Measurements from ENCODE around the gene HIPK4. TPM values are rescaled to one million over a fixed set of nuclear protein-coding genes. Genes with fewer than 3 reads are reported as not detected.
A peak's percentile ranks its signal among the peaks of the same experiment; 100 is the strongest.
"Not testable (repeated sequence)": the region's sequence is repeated elsewhere in the genome, so short reads cannot be mapped to it uniquely, and the experiment has no call there.

Gene HIPK4
- under 1 TPM; 0.10 TPM for total RNA-seq

GRCh38 chr19:40390084-40390742 is at the start of gene HIPK4:
Gene HIPK4, minus strand, starts transcription at chr19:40390181. Its CDS starts 279 bp downstream, at chr19:40389902.
- ChIA-PET POLR2A (no interaction called here), CTCF (no interaction called here)
- peaks cover 2% of the 10 kb centered on the region for H3K4me1 Mint-ChIP-seq
- H3K9me3 Mint-ChIP-seq, result no peaks in the 10 kb centered on the region
- H3K27me3 Mint-ChIP-seq, result peaks cover 2% of the 10 kb centered on the region
- no peaks in the 10 kb centered on the region for H3K36me3 Mint-ChIP-seq (ENCODE audit: low read depth)
- no peak for DNase-seq
- H3K27ac Mint-ChIP-seq, result no peak within 1 kb of the TSS
- H3K4me3 Mint-ChIP-seq, result no peak within 1 kb of the TSS

DNA sequence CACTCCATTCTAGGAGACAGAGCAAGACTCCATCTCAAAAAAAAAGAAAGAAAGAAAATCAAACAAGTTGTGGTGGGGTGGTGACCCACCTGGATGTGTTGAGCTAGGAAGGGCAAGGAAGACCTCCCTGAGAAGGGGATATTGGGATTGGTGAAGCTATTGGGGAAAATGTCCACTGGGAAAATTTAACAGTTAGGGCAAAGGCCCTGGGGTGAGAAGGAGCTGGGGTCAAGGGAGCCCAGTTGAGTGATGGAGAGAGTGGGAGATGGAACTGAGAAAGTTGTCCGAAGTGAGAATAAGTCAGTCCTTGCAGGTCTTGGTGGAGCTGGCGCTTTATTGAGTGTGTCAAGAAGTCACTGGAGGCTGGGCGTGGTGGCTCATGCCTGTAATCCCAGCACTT is 48.3 kb upstream of the HIPK4 start:
- CTCF ChIA-PET, result interaction anchor here (1.6 to 9.0 kb wide), 2 partner anchors 17 to 26 kb away, joined by 6 to 42 read pairs; no protein-coding TSS in a partner anchor

DNA sequence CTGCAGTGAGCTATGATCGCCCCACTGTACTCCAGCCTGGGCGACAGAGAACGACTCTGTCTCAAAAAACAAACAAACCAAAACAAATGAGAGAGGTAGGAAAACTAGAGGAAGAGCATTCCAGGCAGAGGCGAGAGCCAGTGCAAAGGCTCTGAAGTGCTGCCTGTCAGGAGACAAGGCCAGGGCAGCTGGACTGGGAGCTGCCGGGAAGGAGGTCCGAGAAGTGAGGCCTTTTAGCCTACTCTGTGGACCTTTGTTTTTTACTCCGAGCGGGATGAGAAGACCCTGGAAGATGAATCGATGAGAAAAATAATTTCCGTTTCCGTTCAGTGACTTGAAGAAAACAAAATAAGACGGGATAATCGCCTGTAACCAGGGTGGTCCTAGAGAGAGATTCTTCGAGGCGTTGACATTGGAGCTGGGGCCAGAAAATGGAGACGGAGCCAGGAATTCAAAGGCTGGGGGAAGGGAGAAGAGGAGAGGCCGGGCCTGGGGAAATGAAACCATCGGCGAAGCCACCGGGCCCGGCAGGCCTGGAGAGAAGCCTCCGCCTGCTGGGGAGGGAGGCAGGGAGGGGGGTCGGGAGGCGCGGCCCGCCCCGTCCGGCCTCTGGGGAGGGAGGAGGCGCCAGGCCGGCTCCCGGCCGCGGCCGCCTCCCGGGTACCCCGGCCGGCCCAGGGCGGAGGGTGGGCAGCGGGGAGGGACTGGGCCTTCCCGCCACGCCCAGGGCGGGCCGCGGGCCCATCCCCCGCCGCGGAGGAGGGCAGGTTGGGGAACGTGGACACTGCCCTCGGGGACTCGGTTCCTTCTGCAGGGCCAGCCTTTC is 43.6 kb upstream of the HIPK4 start:
- POLR2A ChIA-PET, result interaction anchor here (1.0 to 2.9 kb wide), 3 partner anchors 9 to 31 kb away, joined by 4 to 13 read pairs (median 12); partner anchors contain the start of gene BLVRB
- H3K4me3 Mint-ChIP-seq, result peak overlapping the region; percentile 85
- no peaks in the 10 kb centered on the region for H3K27me3 Mint-ChIP-seq
- peak; percentile 73 for DNase-seq
- H3K9me3 Mint-ChIP-seq, result no peaks in the 10 kb centered on the region
- H3K36me3 Mint-ChIP-seq (ENCODE audit: low read depth), result no peaks in the 10 kb centered on the region
- H3K4me1 Mint-ChIP-seq, result peaks cover 14% of the 10 kb centered on the region
- H3K27ac Mint-ChIP-seq, result peak overlapping the region; percentile 89
- CTCF ChIA-PET, result interaction anchor here (1.5 to 9.0 kb wide), 3 partner anchors 9 to 31 kb away, joined by 7 to 42 read pairs (median 10); no protein-coding TSS in a partner anchor

More for the DNA sequence above, 48.3 kb upstream of the HIPK4 start:
- Mint-ChIP-seq H3K27me3 (no peaks in the 10 kb centered on the region), H3K4me3 (no peak overlapping the region), H3K27ac (no peak overlapping the region), H3K36me3 (ENCODE audit: low read depth) (peaks cover 20% of the 10 kb centered on the region), H3K9me3 (no peaks in the 10 kb centered on the region), H3K4me1 (peaks cover 22% of the 10 kb centered on the region)
- no peak for DNase-seq
- POLR2A ChIA-PET, result interaction anchor here (1.3 kb wide), 2 partner anchors 12 to 18 kb away, joined by 3 read pairs; partner anchors contain the start of gene SERTAD1

DNA sequence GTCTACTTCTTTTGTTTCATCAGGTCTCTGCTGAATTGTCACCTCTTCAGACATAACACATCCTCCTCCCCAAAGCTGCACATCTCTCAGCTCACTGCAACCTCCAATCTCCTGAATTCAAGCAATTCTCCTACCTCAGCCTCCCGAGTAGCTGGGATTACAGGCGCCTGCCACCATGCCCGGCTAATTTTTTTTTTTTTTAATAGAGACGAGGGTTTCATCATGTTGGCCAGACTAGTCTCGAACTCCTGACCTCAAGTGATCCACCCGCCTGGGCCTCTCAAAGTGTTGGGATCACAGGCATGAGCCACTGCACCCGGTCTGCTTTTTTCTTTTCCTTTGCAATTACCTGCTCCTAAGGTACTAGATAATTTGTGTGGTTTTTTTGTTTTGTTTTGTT is 42.8 kb upstream of the HIPK4 start:
- H3K27ac Mint-ChIP-seq, result peak overlapping the region; percentile 89
- H3K36me3 Mint-ChIP-seq (ENCODE audit: low read depth); H3K9me3 Mint-ChIP-seq; H3K27me3 Mint-ChIP-seq; DNase-seq: not testable (repeated sequence)
- peak overlapping the region; percentile 85 for H3K4me3 Mint-ChIP-seq
- peaks cover 14% of the 10 kb centered on the region for H3K4me1 Mint-ChIP-seq
- POLR2A ChIA-PET, result interaction anchor here (1.0 to 2.9 kb wide), 2 partner anchors 10 to 32 kb away, joined by 4 to 13 read pairs; partner anchors contain the start of gene BLVRB
- CTCF ChIA-PET, result interaction anchor here (1.5 to 9.0 kb wide), 3 partner anchors 9 to 32 kb away, joined by 7 to 42 read pairs (median 10); no protein-coding TSS in a partner anchor

- H3K4me3 Mint-ChIP-seq, result no peak overlapping the region
- H3K27me3 Mint-ChIP-seq, result no peaks in the 10 kb centered on the region
- no peak for DNase-seq
- H3K9me3 Mint-ChIP-seq, result no peaks in the 10 kb centered on the region
- peaks cover 15% of the 10 kb centered on the region for H3K4me1 Mint-ChIP-seq
- CTCF ChIA-PET, result interaction anchor here (4.0 to 9.0 kb wide), 2 partner anchors 11 to 33 kb away, joined by 10 to 42 read pairs; no protein-coding TSS in a partner anchor
- POLR2A ChIA-PET, result no interaction called here
- H3K36me3 Mint-ChIP-seq (ENCODE audit: low read depth), result no peaks in the 10 kb centered on the region
- no peak overlapping the region for H3K27ac Mint-ChIP-seq
These were observed 41.7 kb upstream of the HIPK4 start for GRCh38 chr19:40431698-40432097.

GRCh38 chr19:40430242-40430641 is 40.3 kb upstream of the HIPK4 start:
- H3K36me3 Mint-ChIP-seq (ENCODE audit: low read depth); H3K4me3 Mint-ChIP-seq; POLR2A ChIA-PET: not testable (repeated sequence)

GRCh38 chr19:40428197-40428596 is 38.2 kb upstream of the HIPK4 start:
- not testable (repeated sequence) for H3K36me3 Mint-ChIP-seq (ENCODE audit: low read depth); H3K9me3 Mint-ChIP-seq; H3K27me3 Mint-ChIP-seq; DNase-seq; H3K4me3 Mint-ChIP-seq; H3K27ac Mint-ChIP-seq
- H3K4me1 Mint-ChIP-seq, result peaks cover 22% of the 10 kb centered on the region
- ChIA-PET CTCF (interaction anchor here (2.6 kb wide), 1 partner anchor 37 kb away, joined by 15 read pairs; the partner anchor contains the start of gene BLVRB), POLR2A (interaction anchor here (1.3 kb wide), 1 partner anchor 37 kb away, joined by 3 read pairs; the partner anchor contains the start of gene BLVRB)

More at GRCh38 chr19:40430242-40430641, 40.3 kb upstream of the HIPK4 start:
- H3K27ac Mint-ChIP-seq, H3K27me3 Mint-ChIP-seq, H3K9me3 Mint-ChIP-seq, DNase-seq: not testable (repeated sequence)
- CTCF ChIA-PET, result interaction anchor here (9.0 kb wide), 1 partner anchor 9 kb away, joined by 42 read pairs; no protein-coding TSS in a partner anchor
- H3K4me1 Mint-ChIP-seq, result peaks cover 21% of the 10 kb centered on the region

DNA sequence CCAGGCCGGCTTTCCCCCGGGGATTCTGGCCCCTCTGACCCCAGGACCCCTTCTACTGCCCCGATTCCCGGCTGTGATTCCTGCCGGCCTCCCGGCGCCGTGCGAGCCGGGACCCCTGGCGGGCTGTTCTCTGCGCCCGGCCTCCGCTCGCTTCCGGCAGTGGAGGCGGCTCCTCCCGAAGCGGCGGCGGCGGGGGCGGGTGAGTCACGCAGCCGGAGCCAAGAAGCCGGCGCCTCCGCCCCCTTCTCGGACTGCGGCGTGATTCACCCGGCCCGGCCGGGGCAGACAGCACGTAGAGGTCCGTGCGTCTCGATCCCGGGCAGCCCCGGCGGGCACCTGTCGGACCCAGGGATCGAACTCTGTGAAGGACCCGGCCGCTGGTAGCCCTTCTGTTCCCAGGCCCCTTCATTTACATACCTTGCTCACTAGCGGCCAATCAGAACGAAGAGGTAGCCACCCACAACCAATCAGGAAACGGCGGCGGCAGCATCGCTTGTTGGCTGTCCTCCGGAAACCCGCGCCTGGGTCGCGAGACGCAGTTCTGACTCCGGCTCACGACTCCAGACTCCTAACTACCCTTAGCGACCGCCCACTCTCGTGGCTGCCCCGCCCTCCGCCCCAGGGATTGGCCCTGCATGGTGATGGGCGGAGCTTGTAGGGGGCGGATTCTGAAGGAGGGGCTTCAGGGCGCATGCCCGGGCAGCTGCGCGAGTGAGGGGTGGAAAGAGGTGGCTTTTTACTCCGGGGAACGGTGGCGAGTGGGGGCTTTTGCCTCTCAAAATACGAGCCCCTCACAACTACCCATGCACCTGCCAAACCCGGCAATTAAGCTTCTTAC is 35.7 kb upstream of the HIPK4 start, which contains the start of gene SERTAD1:
SERTAD1 (minus strand) TSS at position 543 of the 838 bp plus-strand sequence. CDS start 2,446 bp downstream, outside the sequence.
- peak; percentile 100 for DNase-seq
- ChIA-PET CTCF (interaction anchor here (0.6 to 2.6 kb wide), 9 partner anchors 8 to 209 kb away, joined by 3 to 15 read pairs (median 4); partner anchors contain the start of gene BLVRB), POLR2A (interaction anchor here (0.6 to 2.2 kb wide), 14 partner anchors 9 to 287 kb away, joined by 3 to 20 read pairs (median 3); partner anchors contain the start of genes BLVRB, C19orf47, PLD3 and SERTAD3)
- no peaks in the 10 kb centered on the region for H3K9me3 Mint-ChIP-seq
- H3K4me1 Mint-ChIP-seq, result peaks cover 24% of the 10 kb centered on the region
- H3K4me3 Mint-ChIP-seq, result peak within 1 kb of the TSS; percentile 88
- peaks cover 20% of the 10 kb centered on the region for H3K36me3 Mint-ChIP-seq (ENCODE audit: low read depth)
- no peaks in the 10 kb centered on the region for H3K27me3 Mint-ChIP-seq
- peak within 1 kb of the TSS; percentile 89 for H3K27ac Mint-ChIP-seq

GRCh38 chr19:40424637-40425449 is 34.9 kb upstream of the HIPK4 start:
- H3K27ac Mint-ChIP-seq, result peak overlapping the region; percentile 89
- peaks cover 20% of the 10 kb centered on the region for H3K36me3 Mint-ChIP-seq (ENCODE audit: low read depth)
- ChIA-PET CTCF (interaction anchor here (0.9 to 1.4 kb wide), 3 partner anchors 11 to 119 kb away, joined by 3 to 5 read pairs (median 5); partner anchors contain the start of gene PRX), POLR2A (interaction anchor here (0.8 to 1.0 kb wide), 5 partner anchors 14 to 41 kb away, joined by 3 to 14 read pairs (median 3); partner anchors contain the start of genes BLVRB and SERTAD3)
- H3K27me3 Mint-ChIP-seq, result no peaks in the 10 kb centered on the region
- DNase-seq, result no peak
- peak overlapping the region; percentile 88 for H3K4me3 Mint-ChIP-seq
- H3K9me3 Mint-ChIP-seq, result no peaks in the 10 kb centered on the region
- H3K4me1 Mint-ChIP-seq, result peaks cover 26% of the 10 kb centered on the region

DNA sequence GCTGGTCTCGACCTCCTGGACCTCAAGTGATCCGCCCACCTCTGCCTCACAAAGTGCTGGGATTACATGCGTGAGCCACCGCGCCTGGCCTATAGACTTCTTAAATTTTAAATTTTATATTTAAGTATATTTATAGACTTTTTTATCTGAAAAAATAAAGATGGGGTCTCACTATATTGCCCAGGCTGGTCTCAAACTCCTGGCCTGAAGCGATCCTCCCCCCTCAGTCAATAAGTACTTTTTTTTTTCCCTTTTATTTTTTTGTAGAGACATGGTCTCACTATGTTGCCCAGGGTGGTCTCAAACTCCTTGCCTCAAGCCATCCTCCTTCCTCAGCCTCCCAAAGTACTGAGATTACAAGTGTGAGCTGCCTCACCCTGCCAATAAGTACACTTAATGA is 34.0 kb upstream of the HIPK4 start:
- no peaks in the 10 kb centered on the region for H3K9me3 Mint-ChIP-seq
- H3K4me3 Mint-ChIP-seq, result peak overlapping the region; percentile 52
- no peak overlapping the region for H3K27ac Mint-ChIP-seq
- peaks cover 20% of the 10 kb centered on the region for H3K36me3 Mint-ChIP-seq (ENCODE audit: low read depth)
- no peak for DNase-seq
- peaks cover 31% of the 10 kb centered on the region for H3K4me1 Mint-ChIP-seq
- CTCF ChIA-PET, result interaction anchor here (1.0 to 1.4 kb wide), 2 partner anchors 10 to 40 kb away, joined by 3 to 5 read pairs; partner anchors contain the start of gene PRX
- POLR2A ChIA-PET, result interaction anchor here (0.8 to 1.6 kb wide), 4 partner anchors 19 to 182 kb away, joined by 3 to 6 read pairs (median 4); partner anchors contain the start of genes BLVRB and SERTAD3
- H3K27me3 Mint-ChIP-seq, result no peaks in the 10 kb centered on the region

Data from activated CD4-positive, alpha-beta memory T cell treated with anti-CD3 and anti-CD28 coated beads, Interleukin-2, amount 10 ng/mL, durations not matched to agents 7 days and 5 days (primary cell).